CD4-positive, CD25-positive, alpha-beta regulatory T cell (primary cell): ENCODE measurements around the gene KRT38. TPM values are rescaled to one million over a fixed set of nuclear protein-coding genes. Genes with fewer than 3 reads are reported as not detected.
"Not testable (repeated sequence)": the region's sequence is repeated elsewhere in the genome, so short reads cannot be mapped to it uniquely, and the experiment has no call there.

Experiments
- ATAC-seq, 2 donors: fragments of 150-1000 bp; cut with Tn5 transposase; one replicate each; pipeline ENCODE4 v1.10.0; 2021; ENCODE audit warnings: low read depth in 2 of 2, moderate number of reproducible peaks in 2 of 2, moderate library complexity in 1 of 2
- DNase-seq, 3 donors: peaks; one replicate each; pipeline versions ENCODE4 v3.0.0 to v3.0.0-alpha.2; 2012 to 2022; ENCODE audit warnings: mixed read lengths in 1 of 3
- H3K27ac ChIP-seq: one replicate; pipeline ENCODE4 v1.7.0; 2013; ENCODE audit warnings: mild to moderate bottlenecking, low read length; ENCODE audit not compliant: insufficient read depth, poor library complexity, severe bottlenecking
- H3K27me3 ChIP-seq: one replicate; pipeline ENCODE4 v1.7.0; 2013; ENCODE audit warnings: low read length; ENCODE audit not compliant: control insufficient read depth, insufficient read depth
- H3K36me3 ChIP-seq: one replicate; pipeline ENCODE4 v1.7.0; 2013; ENCODE audit warnings: mild to moderate bottlenecking, low read length, moderate library complexity; ENCODE audit not compliant: control insufficient read depth, insufficient read depth
- H3K4me1 ChIP-seq: 2 replicates; pipeline ENCODE4 v1.7.0; 2013; ENCODE audit warnings: mild to moderate bottlenecking, low read length; ENCODE audit not compliant: insufficient read depth, control insufficient read depth, poor library complexity, severe bottlenecking
- H3K4me3 ChIP-seq: one replicate; pipeline ENCODE4 v1.7.0; 2013; ENCODE audit warnings: low read depth, mild to moderate bottlenecking, low read length, moderate library complexity
- H3K9me3 ChIP-seq, 2 experiments: 1 replicate in 1 of 2; 2 replicates in 1 of 2; pipeline ENCODE4 v1.7.0; 2013; ENCODE audit warnings: low read length in 2 of 2, mild to moderate bottlenecking in 1 of 2, moderate library complexity in 1 of 2; ENCODE audit not compliant: control insufficient read depth in 2 of 2
- H3K27ac Mint-ChIP-seq, 3 donors: one replicate each; pipeline ENCODE4 v1.8.0; 2020 to 2022; ENCODE audit warnings: mild to moderate bottlenecking in 3 of 3, mixed read lengths in 3 of 3, moderate library complexity in 2 of 3
- H3K27me3 Mint-ChIP-seq: one replicate; pipeline ENCODE4 v1.8.0; 2022; ENCODE audit warnings: mild to moderate bottlenecking, mixed read lengths
- H3K36me3 Mint-ChIP-seq: one replicate; pipeline ENCODE4 v1.8.0; 2020; ENCODE audit warnings: mixed read lengths
- H3K4me1 Mint-ChIP-seq, 4 donors: one replicate each; pipeline ENCODE4 v1.8.0; 2020 to 2022; ENCODE audit warnings: mixed read lengths in 4 of 4, mild to moderate bottlenecking in 1 of 4
- H3K4me3 Mint-ChIP-seq, 4 donors: one replicate each; pipeline ENCODE4 v1.8.0; 2020 to 2022; ENCODE audit warnings: mild to moderate bottlenecking in 4 of 4, mixed read lengths in 4 of 4, moderate library complexity in 3 of 4
- H3K9me3 Mint-ChIP-seq, 7 donors: one replicate each; pipeline ENCODE4 v1.8.0; 2020 to 2022; ENCODE audit warnings: mixed read lengths in 7 of 7, mild to moderate bottlenecking in 3 of 7, moderate library complexity in 2 of 7
- polyA plus RNA-seq, 4 donors: library from polyadenylated mRNA; unstranded; fragments of 300-500 nt; fragmentation: Illumina TruSeq; gene quantifications; one replicate each; pipeline ENCODE4 v1.2.3, GENCODE V29; 2021
- total RNA-seq: library from RNA; stranded (reverse); gene quantifications from one replicate; pipeline ENCODE4 v1.2.3, GENCODE V29; 2022

KRT38 gene
- total and polyA plus RNA-seq, 5 donors from 2014 or later, result not detected

DNA sequence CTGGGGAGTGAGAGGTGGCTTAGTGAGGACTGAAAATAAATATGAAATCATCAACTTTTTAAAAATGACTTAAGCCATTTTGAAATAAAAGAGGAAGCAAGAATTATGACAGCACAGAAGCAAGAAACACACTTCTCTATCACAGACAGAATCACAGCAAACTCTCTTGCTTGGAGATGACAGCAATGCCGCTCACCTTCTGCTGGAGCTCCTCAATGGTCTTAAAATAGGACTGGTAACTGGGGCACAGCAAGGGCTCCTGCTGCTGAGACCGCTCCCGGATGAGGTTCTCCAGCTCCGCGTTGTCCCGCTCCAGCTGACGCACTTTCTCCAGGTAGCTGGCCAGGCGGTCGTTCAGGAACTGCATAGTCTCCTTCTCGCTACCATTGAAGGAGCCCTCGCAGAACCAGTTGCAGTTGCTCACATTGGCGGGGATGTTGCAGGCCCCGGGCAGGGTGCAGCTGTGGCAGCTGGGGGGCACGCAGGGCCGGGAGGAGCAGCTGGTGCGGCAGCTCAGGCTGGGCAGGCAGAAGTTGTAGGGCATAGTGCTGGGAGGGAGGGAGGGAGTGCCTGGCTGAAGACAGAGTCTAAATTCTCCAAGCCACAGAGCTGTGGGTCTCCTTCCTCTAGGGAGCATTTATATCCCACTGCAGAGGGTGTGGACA, 43.7 kb downstream of the KRT38 start, which contains the start of gene KRT31:
Gene KRT31 (minus strand): TSS at position 613 of the 665 bp plus-strand sequence. CDS start 69 bp downstream, at position 544.
- H3K4me3 ChIP-seq, result no peak within 1 kb of the TSS
- no peak within 1 kb of the TSS for H3K4me3 Mint-ChIP-seq
- ATAC-seq, result no peak
- H3K9me3 Mint-ChIP-seq, result peaks cover 0 to under 1% (median 0%) of the 10 kb centered on the region in 7 donors
- no peaks in the 10 kb centered on the region for H3K4me1 ChIP-seq
- no peak within 1 kb of the TSS for H3K27ac Mint-ChIP-seq
- H3K36me3 ChIP-seq, result no peaks in the 10 kb centered on the region
- H3K27ac ChIP-seq, result no peak within 1 kb of the TSS
- H3K9me3 ChIP-seq, result no peaks in the 10 kb centered on the region
- H3K4me1 Mint-ChIP-seq, result peaks cover 0 to 4% (median 0%) of the 10 kb centered on the region in 4 donors
- H3K27me3 ChIP-seq, result no peaks in the 10 kb centered on the region
- no peak for DNase-seq
- peaks cover 13% of the 10 kb centered on the region for H3K27me3 Mint-ChIP-seq
- no peaks in the 10 kb centered on the region for H3K36me3 Mint-ChIP-seq

DNA sequence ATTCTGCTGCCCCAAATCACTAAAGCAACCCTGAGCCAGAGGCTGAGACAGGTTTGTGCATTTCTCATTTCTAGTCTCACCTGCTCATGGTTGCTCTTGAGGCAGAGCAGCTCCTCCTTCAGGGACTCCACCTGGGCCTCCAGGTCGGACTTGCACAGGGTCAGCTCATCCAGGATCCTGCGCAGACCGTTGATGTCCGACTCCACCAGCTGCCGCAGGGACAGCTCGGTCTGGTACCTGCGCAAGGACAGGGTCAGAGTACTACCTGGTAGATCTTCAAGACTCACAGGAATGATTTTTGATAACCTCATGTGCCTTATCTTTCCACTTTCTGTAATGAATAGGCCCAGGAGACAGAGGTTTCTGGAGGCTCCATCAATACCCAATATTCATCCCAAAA, 44.4 kb downstream of the KRT38 start:
- no peak overlapping the region for H3K4me3 Mint-ChIP-seq
- peaks cover 20% of the 10 kb centered on the region for H3K27me3 Mint-ChIP-seq
- no peaks in the 10 kb centered on the region for H3K36me3 Mint-ChIP-seq
- H3K27me3 ChIP-seq, result peaks cover 2% of the 10 kb centered on the region
- DNase-seq, result no peak
- no peak for ATAC-seq
- H3K4me3 ChIP-seq, result no peak overlapping the region
- H3K27ac Mint-ChIP-seq, result peak overlapping the region in 1 of 3 donors; percentile 70
- H3K36me3 ChIP-seq, result no peaks in the 10 kb centered on the region
- H3K27ac ChIP-seq, result no peak overlapping the region
- peaks cover 0 to 4% (median 0%) of the 10 kb centered on the region in 4 donors for H3K4me1 Mint-ChIP-seq
- H3K4me1 ChIP-seq, result no peaks in the 10 kb centered on the region
- no peaks in the 10 kb centered on the region for H3K9me3 ChIP-seq
- H3K9me3 Mint-ChIP-seq, result peaks cover 0 to 2% (median 0%) of the 10 kb centered on the region in 7 donors

DNA sequence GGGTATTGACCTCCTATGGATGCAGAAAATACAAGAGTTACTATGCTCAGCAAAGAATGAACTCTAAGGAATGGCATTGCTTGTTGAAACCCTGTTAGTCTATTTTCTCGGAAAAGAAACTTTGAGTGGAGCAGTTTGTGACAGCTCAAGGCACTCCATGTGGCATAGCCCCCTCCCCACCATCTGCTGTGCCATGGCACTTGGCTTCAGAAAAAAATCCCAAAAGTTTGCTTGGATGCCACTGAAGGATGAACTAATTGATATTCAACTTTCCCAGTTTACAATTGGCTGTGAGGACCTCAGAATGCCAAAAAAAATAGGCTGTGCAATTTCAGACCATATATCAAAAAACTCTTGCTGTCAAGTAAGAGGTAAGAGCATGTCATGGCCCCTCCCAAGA, 45.2 kb downstream of the KRT38 start:
- no peak overlapping the region for H3K27ac ChIP-seq
- H3K27me3 Mint-ChIP-seq, result peaks cover 21% of the 10 kb centered on the region
- H3K27me3 ChIP-seq, result peaks cover 5% of the 10 kb centered on the region
- peaks cover 0 to 4% (median 0%) of the 10 kb centered on the region in 4 donors for H3K4me1 Mint-ChIP-seq
- ATAC-seq (no peak), DNase-seq (no peak)
- no peak overlapping the region for H3K4me3 ChIP-seq
- H3K9me3 ChIP-seq, result no peaks in the 10 kb centered on the region
- peaks cover 0 to 2% (median 0%) of the 10 kb centered on the region in 7 donors for H3K9me3 Mint-ChIP-seq
- H3K36me3 Mint-ChIP-seq, result no peaks in the 10 kb centered on the region
- no peak overlapping the region for H3K27ac Mint-ChIP-seq
- H3K4me3 Mint-ChIP-seq, result no peak overlapping the region
- H3K36me3 ChIP-seq, result no peaks in the 10 kb centered on the region
- H3K4me1 ChIP-seq, result no peaks in the 10 kb centered on the region

DNA sequence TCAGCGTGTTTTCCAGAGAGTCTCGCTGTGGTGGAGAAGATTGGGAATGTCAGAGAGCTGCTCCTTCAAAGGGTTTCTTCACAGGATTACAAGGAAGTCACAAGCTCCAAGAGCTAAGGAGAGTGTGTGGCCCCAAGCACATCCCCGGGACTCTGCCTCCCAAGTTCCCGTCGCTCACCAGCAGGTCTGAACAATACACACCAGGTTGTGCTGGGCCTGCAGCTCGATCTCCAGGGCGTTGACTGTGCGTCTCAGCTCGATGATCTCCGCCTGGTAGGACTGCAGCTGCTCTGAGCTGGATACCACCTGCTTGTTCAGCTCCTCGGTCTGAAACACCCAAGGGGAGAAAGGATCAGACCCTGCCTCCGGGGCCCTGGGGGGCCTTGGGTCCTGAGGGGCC, 45.7 kb downstream of the KRT38 start:
- DNase-seq, ATAC-seq, H3K4me3 ChIP-seq, H3K4me3 Mint-ChIP-seq, H3K4me1 ChIP-seq, H3K9me3 ChIP-seq, H3K27ac Mint-ChIP-seq, H3K27me3 ChIP-seq, H3K36me3 Mint-ChIP-seq, H3K27ac ChIP-seq, H3K36me3 ChIP-seq, H3K9me3 Mint-ChIP-seq, H3K4me1 Mint-ChIP-seq: not testable (repeated sequence)
- peaks cover 21% of the 10 kb centered on the region for H3K27me3 Mint-ChIP-seq

DNA sequence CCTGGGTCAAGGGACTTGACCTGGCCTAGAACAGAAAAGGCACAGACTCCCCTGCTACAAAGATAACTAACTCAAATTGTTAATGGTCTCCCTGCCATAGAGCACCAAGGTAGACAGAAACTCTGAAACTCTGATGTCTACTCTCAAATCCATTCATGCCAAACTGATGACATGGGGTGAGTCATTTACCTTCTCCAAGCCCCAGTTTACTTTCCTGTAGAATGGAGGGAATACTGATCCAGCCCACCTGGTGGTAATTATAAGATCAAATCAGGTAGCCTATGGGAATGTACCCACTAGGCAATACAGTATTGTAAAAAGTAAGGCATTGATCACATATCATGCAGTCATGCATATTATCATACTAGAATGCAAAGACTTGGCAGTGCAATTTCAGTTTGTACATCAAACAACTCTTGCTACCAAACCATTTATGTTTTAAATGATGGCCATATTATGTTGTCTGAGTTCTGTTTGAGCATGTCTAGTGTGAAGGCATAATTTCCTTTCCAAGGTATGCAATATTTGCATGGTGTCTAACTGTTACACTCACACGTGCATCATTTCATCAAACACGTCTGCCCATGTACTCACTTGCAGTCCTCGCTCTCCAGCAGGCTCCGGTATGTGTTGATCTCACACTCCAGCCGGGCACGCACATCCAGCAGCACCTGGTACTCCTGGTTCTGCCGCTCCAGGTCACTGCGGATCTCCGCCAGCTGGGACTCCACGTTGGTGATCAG, 46.4 kb downstream of the KRT38 start:
- Histone ChIP-seq H3K4me3 (no peak overlapping the region), H3K36me3 (no peaks in the 10 kb centered on the region), H3K27me3 (peaks cover 5% of the 10 kb centered on the region), H3K9me3 (no peaks in the 10 kb centered on the region), H3K4me1 (no peaks in the 10 kb centered on the region), H3K27ac (no peak overlapping the region)
- no peak for ATAC-seq
- Mint-ChIP-seq H3K27ac (no peak overlapping the region), H3K9me3 (peaks cover 0 to 2% (median 0%) of the 10 kb centered on the region in 7 donors), H3K27me3 (peaks cover 21% of the 10 kb centered on the region), H3K4me1 (peaks cover 0 to 2% (median 0%) of the 10 kb centered on the region in 4 donors), H3K36me3 (no peaks in the 10 kb centered on the region), H3K4me3 (no peak overlapping the region)
- DNase-seq, result no peak

DNA sequence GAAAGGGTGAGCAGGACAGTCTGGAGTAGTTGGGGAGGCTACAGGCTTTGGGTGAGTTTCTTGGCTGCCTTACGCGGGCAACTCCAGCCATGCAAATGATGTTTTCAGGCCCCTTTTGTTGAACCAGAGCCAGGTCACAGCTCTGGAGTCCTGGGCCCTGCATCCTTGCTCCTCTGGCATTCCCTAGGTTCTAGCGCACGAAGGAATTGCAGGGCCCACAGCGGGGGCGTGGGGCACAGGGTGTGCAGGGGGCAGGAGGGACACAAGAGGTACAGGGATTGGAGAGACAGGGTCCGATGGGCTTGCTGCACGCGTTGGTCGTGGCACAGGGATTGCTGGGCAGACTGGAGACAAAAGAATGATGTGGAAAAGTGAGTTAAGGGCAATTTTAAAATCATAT, 47.0 kb downstream of the KRT38 start:
- Mint-ChIP-seq H3K36me3 (no peaks in the 10 kb centered on the region), H3K4me1 (no peaks in the 10 kb centered on the region), H3K9me3 (peaks cover 0 to 4% (median 0%) of the 10 kb centered on the region in 7 donors), H3K4me3 (no peak overlapping the region), H3K27ac (peak overlapping the region in 1 of 3 donors; percentile 88), H3K27me3 (peaks cover 21% of the 10 kb centered on the region)
- peaks cover 5% of the 10 kb centered on the region for H3K27me3 ChIP-seq
- no peaks in the 10 kb centered on the region for H3K36me3 ChIP-seq
- H3K4me3 ChIP-seq, result no peak overlapping the region
- no peak overlapping the region for H3K27ac ChIP-seq
- no peaks in the 10 kb centered on the region for H3K4me1 ChIP-seq
- DNase-seq (no peak), ATAC-seq (no peak)
- H3K9me3 ChIP-seq, result no peaks in the 10 kb centered on the region

DNA sequence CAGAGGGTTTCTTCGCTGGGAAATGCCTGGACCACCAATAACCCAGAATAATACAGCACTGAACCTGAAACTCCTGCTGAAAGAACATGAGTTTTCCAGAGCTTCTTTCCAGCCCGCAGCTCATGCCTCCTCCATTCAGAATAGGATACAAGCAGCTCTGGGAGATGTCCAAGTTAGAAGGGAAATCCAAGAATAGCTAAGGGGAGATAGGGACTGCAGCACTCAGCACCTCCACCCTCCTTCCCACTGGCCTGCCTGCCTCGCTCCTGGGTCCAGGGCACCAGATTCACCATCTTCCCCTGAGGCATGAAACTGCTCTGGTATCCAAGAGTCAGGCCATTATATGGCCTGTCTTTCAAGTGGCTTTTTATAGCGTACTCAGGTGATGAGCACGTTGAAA, 47.5 kb downstream of the KRT38 start:
- H3K4me3 Mint-ChIP-seq, result no peak overlapping the region
- H3K4me1 Mint-ChIP-seq, result no peaks in the 10 kb centered on the region
- Histone ChIP-seq H3K36me3 (no peaks in the 10 kb centered on the region), H3K4me3 (no peak overlapping the region), H3K27ac (no peak overlapping the region), H3K27me3 (peaks cover 5% of the 10 kb centered on the region), H3K4me1 (no peaks in the 10 kb centered on the region), H3K9me3 (no peaks in the 10 kb centered on the region)
- DNase-seq, result no peak
- no peaks in the 10 kb centered on the region for H3K36me3 Mint-ChIP-seq
- H3K27ac Mint-ChIP-seq, result peak overlapping the region in 1 of 3 donors; percentile 88
- ATAC-seq, result no peak
- peaks cover 27% of the 10 kb centered on the region for H3K27me3 Mint-ChIP-seq
- peaks cover 0 to 4% (median 0%) of the 10 kb centered on the region in 7 donors for H3K9me3 Mint-ChIP-seq
